ENCODE results near the gene SMURF1.
"Not testable (repeated sequence)": the region's sequence is repeated elsewhere in the genome, so short reads cannot be mapped to it uniquely, and the experiment has no call there.

SMURF1 gene

DNA sequence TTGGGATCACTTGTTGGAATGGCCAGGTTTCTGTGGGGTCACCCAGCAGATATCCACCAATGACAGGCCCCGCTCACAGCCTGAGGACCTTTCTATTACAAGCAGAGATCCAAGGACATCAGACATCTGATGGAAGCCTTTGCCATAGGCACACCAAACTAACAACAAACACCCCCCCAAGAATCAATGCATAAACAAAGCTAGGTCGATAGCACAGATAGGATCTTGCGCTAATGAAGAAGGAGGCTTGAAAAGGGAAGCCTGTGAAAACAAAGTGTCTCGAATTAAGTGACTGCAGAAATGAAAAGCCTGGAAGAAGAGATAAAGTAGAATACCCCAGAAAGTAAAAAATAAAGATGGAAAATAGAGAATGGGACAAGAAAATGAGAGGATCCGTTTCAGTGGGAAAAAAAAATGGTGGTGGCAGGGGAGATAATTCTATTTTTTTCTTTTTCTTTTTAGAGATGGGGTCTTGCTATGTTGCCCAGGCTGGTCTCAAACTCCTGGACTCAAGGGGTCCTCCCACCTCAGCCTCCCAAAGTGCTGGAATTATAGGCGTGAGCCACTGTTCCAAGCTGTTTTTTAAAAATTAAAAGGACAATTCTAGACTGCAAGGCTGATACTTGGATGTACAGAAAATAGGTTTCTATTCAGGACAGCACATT is 26.3 kb upstream of the SMURF1 start:
- H3K9me3 Mint-ChIP-seq: peaks cover 6% of the 10 kb centered on the region
- no peaks in the 10 kb centered on the region for H3K36me3 Mint-ChIP-seq (ENCODE audit: low read depth)
- H3K27me3 Mint-ChIP-seq (ENCODE audit: low read depth, poor library complexity): peaks cover 33% of the 10 kb centered on the region
- H3K4me3 Mint-ChIP-seq: no peak overlapping the region
- H3K27ac Mint-ChIP-seq: no peak overlapping the region
- H3K4me1 Mint-ChIP-seq: no peaks in the 10 kb centered on the region
- TF ChIP-seq, protein P1, sequence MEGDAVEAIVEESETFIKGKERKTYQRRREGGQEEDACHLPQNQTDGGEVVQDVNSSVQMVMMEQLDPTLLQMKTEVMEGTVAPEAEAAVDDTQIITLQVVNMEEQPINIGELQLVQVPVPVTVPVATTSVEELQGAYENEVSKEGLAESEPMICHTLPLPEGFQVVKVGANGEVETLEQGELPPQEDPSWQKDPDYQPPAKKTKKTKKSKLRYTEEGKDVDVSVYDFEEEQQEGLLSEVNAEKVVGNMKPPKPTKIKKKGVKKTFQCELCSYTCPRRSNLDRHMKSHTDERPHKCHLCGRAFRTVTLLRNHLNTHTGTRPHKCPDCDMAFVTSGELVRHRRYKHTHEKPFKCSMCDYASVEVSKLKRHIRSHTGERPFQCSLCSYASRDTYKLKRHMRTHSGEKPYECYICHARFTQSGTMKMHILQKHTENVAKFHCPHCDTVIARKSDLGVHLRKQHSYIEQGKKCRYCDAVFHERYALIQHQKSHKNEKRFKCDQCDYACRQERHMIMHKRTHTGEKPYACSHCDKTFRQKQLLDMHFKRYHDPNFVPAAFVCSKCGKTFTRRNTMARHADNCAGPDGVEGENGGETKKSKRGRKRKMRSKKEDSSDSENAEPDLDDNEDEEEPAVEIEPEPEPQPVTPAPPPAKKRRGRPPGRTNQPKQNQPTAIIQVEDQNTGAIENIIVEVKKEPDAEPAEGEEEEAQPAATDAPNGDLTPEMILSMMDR (IDR thresholded peaks at IDR 0.05): no peak
- no peak for DNase-seq

DNA sequence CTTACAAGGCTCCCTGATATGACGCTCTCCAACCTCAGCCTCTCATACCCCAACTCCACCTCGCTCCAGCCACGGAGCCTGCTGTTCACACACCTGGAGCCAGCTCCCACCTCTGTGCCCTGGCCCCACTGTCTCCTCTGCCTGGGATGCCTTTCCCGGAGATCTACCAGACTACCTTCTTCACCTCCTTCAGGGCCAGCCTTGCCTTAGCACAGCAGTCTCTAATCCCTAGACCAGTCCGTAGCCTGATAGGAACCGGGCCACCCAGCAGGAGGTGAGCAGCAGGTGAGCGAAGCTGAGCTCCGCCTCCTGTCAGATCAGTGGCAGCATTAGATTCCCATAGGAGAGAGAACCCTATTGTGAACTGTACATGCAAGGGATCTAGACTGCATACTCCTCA is 23.2 kb upstream of the SMURF1 start:
- peaks cover 28% of the 10 kb centered on the region for H3K27me3 Mint-ChIP-seq (ENCODE audit: low read depth, poor library complexity)
- no peaks in the 10 kb centered on the region for H3K36me3 Mint-ChIP-seq (ENCODE audit: low read depth)
- no peak overlapping the region for H3K4me3 Mint-ChIP-seq
- no peak for DNase-seq
- H3K27ac Mint-ChIP-seq: no peak overlapping the region
- H3K9me3 Mint-ChIP-seq: peaks cover 6% of the 10 kb centered on the region
- TF ChIP-seq, protein P1 (IDR thresholded peaks at IDR 0.05): no peak
- no peaks in the 10 kb centered on the region for H3K4me1 Mint-ChIP-seq

DNA sequence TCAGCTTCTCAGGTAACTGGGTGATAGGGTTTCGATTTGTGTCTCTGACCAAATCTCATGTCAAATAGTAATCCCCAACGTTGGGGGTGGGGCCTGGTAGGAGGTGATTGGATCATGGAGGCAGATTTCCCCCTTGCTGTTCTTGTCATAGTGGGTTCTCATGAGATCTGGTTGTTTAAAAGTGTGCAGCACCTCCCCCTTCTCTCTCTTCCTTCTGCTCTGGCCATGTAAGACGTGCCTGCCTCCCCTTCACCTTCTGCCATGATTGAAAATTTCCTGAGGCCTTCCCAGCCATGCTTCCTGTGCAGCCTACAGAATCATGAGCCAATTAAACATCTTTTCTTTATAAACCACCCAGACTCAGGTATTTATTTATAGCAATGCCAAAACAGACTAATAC is 21.9 kb upstream of the SMURF1 start:
- Mint-ChIP-seq H3K4me1 (no peaks in the 10 kb centered on the region), H3K27ac (no peak overlapping the region), H3K9me3 (peaks cover 6% of the 10 kb centered on the region), H3K36me3 (ENCODE audit: low read depth) (no peaks in the 10 kb centered on the region), H3K27me3 (ENCODE audit: low read depth, poor library complexity) (peaks cover 29% of the 10 kb centered on the region), H3K4me3 (no peak overlapping the region)
- DNase-seq: no peak
- TF ChIP-seq, protein P1 (IDR thresholded peaks at IDR 0.05): no peak

DNA sequence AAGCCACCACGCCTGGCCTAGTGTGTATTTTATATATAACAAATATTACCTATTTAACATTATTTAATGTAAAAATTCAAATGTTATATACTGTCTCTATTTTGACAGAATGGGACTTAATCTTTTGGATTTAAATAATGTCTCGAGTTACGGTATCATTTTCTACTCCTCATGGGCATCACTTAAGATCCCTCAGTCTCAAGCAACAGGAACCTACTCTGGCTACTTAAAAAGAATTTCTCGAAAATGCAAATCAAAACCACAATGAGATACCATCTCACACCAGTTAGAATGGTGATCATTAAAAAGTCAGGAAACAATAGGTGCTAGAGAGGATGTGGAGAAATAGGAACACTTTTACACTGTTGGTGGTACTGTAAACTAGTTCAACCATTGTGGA is 19.8 kb upstream of the SMURF1 start:
- not testable (repeated sequence) for H3K27ac Mint-ChIP-seq; DNase-seq; H3K9me3 Mint-ChIP-seq; H3K4me3 Mint-ChIP-seq; H3K36me3 Mint-ChIP-seq (ENCODE audit: low read depth); H3K4me1 Mint-ChIP-seq
- peaks cover 30% of the 10 kb centered on the region for H3K27me3 Mint-ChIP-seq (ENCODE audit: low read depth, poor library complexity)

DNA sequence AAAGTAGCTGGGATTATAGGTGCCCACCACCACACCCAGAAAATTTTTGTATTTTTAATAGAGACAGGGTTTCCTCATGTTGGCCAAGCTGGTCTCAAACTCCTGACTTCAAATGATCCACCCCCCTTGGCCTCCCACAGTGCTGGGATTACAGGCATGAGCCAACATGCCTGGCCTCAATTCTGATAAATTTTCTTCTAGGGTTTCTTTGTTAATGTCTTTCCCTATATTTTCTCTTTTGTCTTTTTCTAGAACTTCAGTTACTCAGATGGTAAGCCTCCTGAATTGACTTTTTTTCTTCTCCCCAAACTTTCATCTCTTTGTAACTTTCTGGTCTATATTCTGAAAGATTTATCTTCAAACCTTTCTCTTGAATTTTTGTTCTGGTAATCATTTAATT is 12.7 kb upstream of the SMURF1 start:
- Mint-ChIP-seq H3K4me1 (no peaks in the 10 kb centered on the region), H3K27me3 (ENCODE audit: low read depth, poor library complexity) (peaks cover 36% of the 10 kb centered on the region), H3K9me3 (no peaks in the 10 kb centered on the region), H3K36me3 (ENCODE audit: low read depth) (no peaks in the 10 kb centered on the region), H3K27ac (no peak overlapping the region), H3K4me3 (no peak overlapping the region)
- no peak for DNase-seq
- TF ChIP-seq, protein P1 (IDR thresholded peaks at IDR 0.05): no peak

DNA sequence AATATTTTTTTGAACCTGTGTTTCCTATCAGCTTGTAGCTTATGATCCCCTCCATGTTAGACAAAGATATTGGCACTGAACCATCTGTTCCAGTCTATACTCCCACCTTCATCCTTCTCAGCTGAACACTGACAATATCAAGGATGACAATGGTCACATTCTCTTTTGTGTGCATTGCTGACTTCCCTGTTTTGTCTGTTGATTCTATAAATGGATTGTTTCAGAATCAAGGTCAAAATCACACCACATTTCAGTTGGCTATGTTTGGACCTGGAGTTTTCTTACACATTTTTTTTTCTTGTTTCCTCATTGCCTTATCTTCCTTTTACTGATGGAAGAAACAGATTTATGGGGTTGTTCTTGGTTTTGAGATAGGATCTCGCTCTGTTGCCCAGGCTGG is 11.3 kb upstream of the SMURF1 start:
- Mint-ChIP-seq H3K27ac (no peak overlapping the region), H3K27me3 (ENCODE audit: low read depth, poor library complexity) (peaks cover 28% of the 10 kb centered on the region), H3K9me3 (no peaks in the 10 kb centered on the region), H3K36me3 (ENCODE audit: low read depth) (no peaks in the 10 kb centered on the region), H3K4me3 (no peak overlapping the region), H3K4me1 (no peaks in the 10 kb centered on the region)
- no peak for DNase-seq
- TF ChIP-seq, protein P1 (IDR thresholded peaks at IDR 0.05): no peak
